Measurements from ENCODE around the gene ERC2. TPM values are rescaled to one million over a fixed set of nuclear protein-coding genes. Genes with fewer than 3 reads are reported as not detected.

The ERC2 gene
- total RNA-seq, 2 donors from 2014 or later: 16.1 to 22.8 TPM

DNA sequence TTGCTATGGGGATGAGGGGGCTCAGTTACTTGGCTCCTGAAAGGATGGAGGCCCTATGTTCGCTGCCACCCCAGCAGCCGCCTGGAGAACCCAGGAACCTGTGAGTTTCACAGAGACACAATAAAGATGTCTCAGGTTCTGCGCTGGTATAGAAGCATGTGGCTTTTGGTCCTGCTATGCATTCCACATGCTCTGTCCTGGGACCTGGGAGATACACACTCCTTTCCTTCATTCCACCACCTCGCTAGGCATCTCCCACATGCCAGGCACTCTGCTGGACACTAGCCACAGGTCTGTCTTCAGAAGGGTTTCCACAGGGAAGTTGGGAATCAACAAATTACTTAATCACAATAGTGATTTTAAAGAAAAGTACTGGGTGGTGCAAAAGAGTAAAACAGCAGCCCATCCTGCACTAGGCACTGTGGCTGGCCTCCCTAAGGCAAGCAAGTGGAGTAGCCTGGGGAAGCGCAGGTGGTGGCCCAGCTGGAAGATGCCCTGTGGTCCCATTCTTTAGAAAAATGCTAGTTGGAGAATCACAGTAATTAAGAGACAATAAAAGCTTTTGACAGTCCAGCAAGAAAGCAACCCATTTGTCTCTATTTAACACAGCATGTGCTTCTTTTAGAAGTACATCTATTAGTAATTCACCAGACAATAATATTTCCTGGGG, 572.2 kb downstream of the ERC2 start:
- H3K9me3 Mint-ChIP-seq: no peaks in the 10 kb centered on the region
- H3K27me3 Mint-ChIP-seq (ENCODE audit: insufficient read depth): peaks cover 14% of the 10 kb centered on the region
- H3K4me1 Mint-ChIP-seq: peaks cover 7% of the 10 kb centered on the region
- H3K27ac ChIP-seq (ENCODE audit: low read depth, low read length): no peak overlapping the region
- no peaks in the 10 kb centered on the region for H3K36me3 Mint-ChIP-seq (ENCODE audit: low read depth)
- H3K36me3 ChIP-seq (ENCODE audit: control insufficient read depth, insufficient read depth, low read length): no peaks in the 10 kb centered on the region
- TF ChIP-seq, protein P1, sequence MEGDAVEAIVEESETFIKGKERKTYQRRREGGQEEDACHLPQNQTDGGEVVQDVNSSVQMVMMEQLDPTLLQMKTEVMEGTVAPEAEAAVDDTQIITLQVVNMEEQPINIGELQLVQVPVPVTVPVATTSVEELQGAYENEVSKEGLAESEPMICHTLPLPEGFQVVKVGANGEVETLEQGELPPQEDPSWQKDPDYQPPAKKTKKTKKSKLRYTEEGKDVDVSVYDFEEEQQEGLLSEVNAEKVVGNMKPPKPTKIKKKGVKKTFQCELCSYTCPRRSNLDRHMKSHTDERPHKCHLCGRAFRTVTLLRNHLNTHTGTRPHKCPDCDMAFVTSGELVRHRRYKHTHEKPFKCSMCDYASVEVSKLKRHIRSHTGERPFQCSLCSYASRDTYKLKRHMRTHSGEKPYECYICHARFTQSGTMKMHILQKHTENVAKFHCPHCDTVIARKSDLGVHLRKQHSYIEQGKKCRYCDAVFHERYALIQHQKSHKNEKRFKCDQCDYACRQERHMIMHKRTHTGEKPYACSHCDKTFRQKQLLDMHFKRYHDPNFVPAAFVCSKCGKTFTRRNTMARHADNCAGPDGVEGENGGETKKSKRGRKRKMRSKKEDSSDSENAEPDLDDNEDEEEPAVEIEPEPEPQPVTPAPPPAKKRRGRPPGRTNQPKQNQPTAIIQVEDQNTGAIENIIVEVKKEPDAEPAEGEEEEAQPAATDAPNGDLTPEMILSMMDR (conservative IDR thresholded peaks at IDR 0.05): no peak
- no peak for DNase-seq
- H3K4me1 ChIP-seq (ENCODE audit: control insufficient read depth, insufficient read depth, low read length): no peaks in the 10 kb centered on the region
- H3K27ac Mint-ChIP-seq: no peak overlapping the region
- H3K4me3 Mint-ChIP-seq: no peak overlapping the region
- H3K9ac ChIP-seq (ENCODE audit: extremely low read depth, low read length, poor library complexity, severe bottlenecking): no peak overlapping the region
- WGBS, 2 experiments (ENCODE audit: insufficient coverage in 1 of 2, insufficient read length in 1 of 2): 90 to 93% methylated on average over 2 to 5 of the region's 5 CpGs
- no peaks in the 10 kb centered on the region for H3K9me3 ChIP-seq (ENCODE audit: control insufficient read depth, low read length)
- no peaks in the 10 kb centered on the region for H3K27me3 ChIP-seq (ENCODE audit: control insufficient read depth, insufficient read depth, low read length, poor library complexity, severe bottlenecking)
- H3K4me3 ChIP-seq (ENCODE audit: low read length): no peak overlapping the region

GRCh38 chr3:55894605-55895004, 573.7 kb downstream of the ERC2 start:
- H3K27me3 Mint-ChIP-seq (ENCODE audit: insufficient read depth): peaks cover 13% of the 10 kb centered on the region
- no peak overlapping the region for H3K4me3 Mint-ChIP-seq
- TF ChIP-seq, protein P1 (conservative IDR thresholded peaks at IDR 0.05): no peak
- no peak overlapping the region for H3K9ac ChIP-seq (ENCODE audit: extremely low read depth, low read length, poor library complexity, severe bottlenecking)
- H3K4me3 ChIP-seq (ENCODE audit: low read length): no peak overlapping the region
- no peak for DNase-seq
- no peaks in the 10 kb centered on the region for H3K36me3 ChIP-seq (ENCODE audit: control insufficient read depth, insufficient read depth, low read length)
- no peak overlapping the region for H3K27ac ChIP-seq (ENCODE audit: low read depth, low read length)
- H3K27ac Mint-ChIP-seq: no peak overlapping the region
- WGBS, 2 experiments (ENCODE audit: insufficient coverage in 1 of 2, insufficient read length in 1 of 2): 86% methylated on average over 2 of the region's 2 CpGs
- H3K4me1 Mint-ChIP-seq: peaks cover 7% of the 10 kb centered on the region
- no peaks in the 10 kb centered on the region for H3K9me3 Mint-ChIP-seq
- H3K27me3 ChIP-seq (ENCODE audit: control insufficient read depth, insufficient read depth, low read length, poor library complexity, severe bottlenecking): no peaks in the 10 kb centered on the region
- no peaks in the 10 kb centered on the region for H3K36me3 Mint-ChIP-seq (ENCODE audit: low read depth)
- H3K9me3 ChIP-seq (ENCODE audit: control insufficient read depth, low read length): no peaks in the 10 kb centered on the region
- H3K4me1 ChIP-seq (ENCODE audit: control insufficient read depth, insufficient read depth, low read length): no peaks in the 10 kb centered on the region

- WGBS, 2 experiments (ENCODE audit: insufficient coverage in 1 of 2, insufficient read length in 1 of 2): 94 to 100% methylated on average over 4 of the region's 4 CpGs
- Mint-ChIP-seq H3K4me3 (no peak overlapping the region), H3K4me1 (peaks cover 7% of the 10 kb centered on the region), H3K36me3 (ENCODE audit: low read depth) (no peaks in the 10 kb centered on the region), H3K9me3 (no peaks in the 10 kb centered on the region), H3K27me3 (ENCODE audit: insufficient read depth) (peaks cover 13% of the 10 kb centered on the region), H3K27ac (no peak overlapping the region)
- TF ChIP-seq, protein P1 (conservative IDR thresholded peaks at IDR 0.05): no peak
- Histone ChIP-seq H3K36me3 (ENCODE audit: control insufficient read depth, insufficient read depth, low read length) (no peaks in the 10 kb centered on the region), H3K4me3 (ENCODE audit: low read length) (no peak overlapping the region), H3K4me1 (ENCODE audit: control insufficient read depth, insufficient read depth, low read length) (no peaks in the 10 kb centered on the region), H3K27me3 (ENCODE audit: control insufficient read depth, insufficient read depth, low read length, poor library complexity, severe bottlenecking) (no peaks in the 10 kb centered on the region), H3K27ac (ENCODE audit: low read depth, low read length) (no peak overlapping the region), H3K9ac (ENCODE audit: extremely low read depth, low read length, poor library complexity, severe bottlenecking) (no peak overlapping the region), H3K9me3 (ENCODE audit: control insufficient read depth, low read length) (no peaks in the 10 kb centered on the region)
- no peak for DNase-seq
Observed at GRCh38 chr3:55893045-55893664, 575.1 kb downstream of the ERC2 start.
